ENCODE measurements around the gene CCN5.

The CCN5 gene

DNA sequence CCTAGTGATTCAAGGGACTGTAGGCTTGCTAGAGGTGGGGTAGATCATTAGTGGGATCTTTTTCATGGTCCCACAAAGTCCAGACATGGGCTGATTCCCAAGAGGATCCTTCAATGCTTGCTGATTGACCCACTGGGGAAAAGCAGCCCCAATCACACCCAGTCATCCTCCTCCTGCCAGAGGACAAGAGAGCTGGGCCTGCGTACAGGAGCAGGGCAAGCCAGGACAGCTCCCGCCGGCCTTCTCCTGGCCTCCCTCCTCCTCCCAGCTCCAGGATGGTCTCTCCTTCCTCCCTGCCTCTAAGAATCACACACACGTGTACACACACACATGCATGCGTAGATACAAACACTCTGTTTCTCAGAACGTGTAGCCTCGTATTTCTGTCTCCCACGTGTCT lies 57.5 kb downstream of the CCN5 start:
- DNase-seq (ENCODE audit: low read depth in 1 of 2, low spot score in 1 of 2): no peak
- TF ChIP-seq GABPA (IDR thresholded peaks at IDR 0.05; ENCODE audit: low read depth) (no peak), POLR2AphosphoS5 (IDR thresholded peaks at IDR 0.05; ENCODE audit: low read depth) (no peak)
- TF ChIP-seq, protein P1, sequence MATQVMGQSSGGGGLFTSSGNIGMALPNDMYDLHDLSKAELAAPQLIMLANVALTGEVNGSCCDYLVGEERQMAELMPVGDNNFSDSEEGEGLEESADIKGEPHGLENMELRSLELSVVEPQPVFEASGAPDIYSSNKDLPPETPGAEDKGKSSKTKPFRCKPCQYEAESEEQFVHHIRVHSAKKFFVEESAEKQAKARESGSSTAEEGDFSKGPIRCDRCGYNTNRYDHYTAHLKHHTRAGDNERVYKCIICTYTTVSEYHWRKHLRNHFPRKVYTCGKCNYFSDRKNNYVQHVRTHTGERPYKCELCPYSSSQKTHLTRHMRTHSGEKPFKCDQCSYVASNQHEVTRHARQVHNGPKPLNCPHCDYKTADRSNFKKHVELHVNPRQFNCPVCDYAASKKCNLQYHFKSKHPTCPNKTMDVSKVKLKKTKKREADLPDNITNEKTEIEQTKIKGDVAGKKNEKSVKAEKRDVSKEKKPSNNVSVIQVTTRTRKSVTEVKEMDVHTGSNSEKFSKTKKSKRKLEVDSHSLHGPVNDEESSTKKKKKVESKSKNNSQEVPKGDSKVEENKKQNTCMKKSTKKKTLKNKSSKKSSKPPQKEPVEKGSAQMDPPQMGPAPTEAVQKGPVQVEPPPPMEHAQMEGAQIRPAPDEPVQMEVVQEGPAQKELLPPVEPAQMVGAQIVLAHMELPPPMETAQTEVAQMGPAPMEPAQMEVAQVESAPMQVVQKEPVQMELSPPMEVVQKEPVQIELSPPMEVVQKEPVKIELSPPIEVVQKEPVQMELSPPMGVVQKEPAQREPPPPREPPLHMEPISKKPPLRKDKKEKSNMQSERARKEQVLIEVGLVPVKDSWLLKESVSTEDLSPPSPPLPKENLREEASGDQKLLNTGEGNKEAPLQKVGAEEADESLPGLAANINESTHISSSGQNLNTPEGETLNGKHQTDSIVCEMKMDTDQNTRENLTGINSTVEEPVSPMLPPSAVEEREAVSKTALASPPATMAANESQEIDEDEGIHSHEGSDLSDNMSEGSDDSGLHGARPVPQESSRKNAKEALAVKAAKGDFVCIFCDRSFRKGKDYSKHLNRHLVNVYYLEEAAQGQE (IDR thresholded peaks at IDR 0.05; ENCODE audit: insufficient replicate concordance, low read depth): no peak
- TF ChIP-seq, protein P2, sequence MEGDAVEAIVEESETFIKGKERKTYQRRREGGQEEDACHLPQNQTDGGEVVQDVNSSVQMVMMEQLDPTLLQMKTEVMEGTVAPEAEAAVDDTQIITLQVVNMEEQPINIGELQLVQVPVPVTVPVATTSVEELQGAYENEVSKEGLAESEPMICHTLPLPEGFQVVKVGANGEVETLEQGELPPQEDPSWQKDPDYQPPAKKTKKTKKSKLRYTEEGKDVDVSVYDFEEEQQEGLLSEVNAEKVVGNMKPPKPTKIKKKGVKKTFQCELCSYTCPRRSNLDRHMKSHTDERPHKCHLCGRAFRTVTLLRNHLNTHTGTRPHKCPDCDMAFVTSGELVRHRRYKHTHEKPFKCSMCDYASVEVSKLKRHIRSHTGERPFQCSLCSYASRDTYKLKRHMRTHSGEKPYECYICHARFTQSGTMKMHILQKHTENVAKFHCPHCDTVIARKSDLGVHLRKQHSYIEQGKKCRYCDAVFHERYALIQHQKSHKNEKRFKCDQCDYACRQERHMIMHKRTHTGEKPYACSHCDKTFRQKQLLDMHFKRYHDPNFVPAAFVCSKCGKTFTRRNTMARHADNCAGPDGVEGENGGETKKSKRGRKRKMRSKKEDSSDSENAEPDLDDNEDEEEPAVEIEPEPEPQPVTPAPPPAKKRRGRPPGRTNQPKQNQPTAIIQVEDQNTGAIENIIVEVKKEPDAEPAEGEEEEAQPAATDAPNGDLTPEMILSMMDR (IDR thresholded peaks at IDR 0.05; ENCODE audit: insufficient read depth, low read length): no peak
- no peak overlapping the region for H3K4me3 ChIP-seq (replicated peaks; ENCODE audit: insufficient read depth, low read length)
- H3K27me3 ChIP-seq (ENCODE audit: insufficient read depth, poor library complexity, severe bottlenecking): peaks cover 4% of the 10 kb centered on the region
- H3K27ac ChIP-seq (replicated peaks): no peak overlapping the region

DNA sequence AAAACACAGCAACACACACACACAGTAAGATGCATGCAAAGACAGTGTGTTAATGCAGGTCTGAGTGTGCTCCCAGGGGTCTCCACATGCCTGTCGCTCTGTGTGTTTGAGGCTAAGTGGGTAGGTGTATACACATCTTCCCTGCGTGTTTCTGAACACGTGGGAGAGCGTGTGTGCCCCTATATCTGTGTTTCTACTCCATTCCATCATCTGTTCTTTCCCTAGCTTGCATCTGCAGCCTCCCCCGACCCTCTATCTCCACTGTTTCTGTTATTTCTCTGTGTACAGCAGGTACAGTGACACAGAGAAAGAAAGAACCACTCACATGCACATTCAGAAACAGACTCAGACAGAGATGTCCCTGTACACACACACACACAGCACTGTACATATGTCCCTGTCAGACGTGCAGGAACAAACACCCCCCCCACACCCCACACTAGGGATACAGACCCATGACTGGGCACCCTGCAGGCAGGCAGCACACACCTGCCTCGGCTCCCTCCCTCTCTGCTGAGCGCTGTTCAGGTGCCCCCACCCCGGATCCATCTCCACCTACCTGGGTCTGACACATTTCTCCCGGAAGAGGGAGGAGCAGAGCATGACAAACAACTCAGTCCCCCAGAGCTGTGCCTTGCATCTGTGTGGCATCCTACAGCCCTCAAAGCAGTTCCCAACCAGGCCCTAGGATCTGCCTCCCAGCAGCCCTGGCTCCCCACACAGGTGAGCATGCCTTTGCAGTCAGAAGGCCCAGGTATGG lies 58.1 kb downstream of the CCN5 start:
- no peak overlapping the region for H3K27ac ChIP-seq (replicated peaks)
- TF ChIP-seq, protein P2 (IDR thresholded peaks at IDR 0.05; ENCODE audit: insufficient read depth, low read length): no peak
- TF ChIP-seq GABPA (IDR thresholded peaks at IDR 0.05; ENCODE audit: low read depth) (no peak), POLR2AphosphoS5 (IDR thresholded peaks at IDR 0.05; ENCODE audit: low read depth) (no peak), SPI1 (IDR thresholded peaks at IDR 0.05; ENCODE audit: borderline replicate concordance, low read depth) (no peak)
- TF ChIP-seq, protein P1 (IDR thresholded peaks at IDR 0.05; ENCODE audit: insufficient replicate concordance, low read depth): no peak
- no peak for DNase-seq (ENCODE audit: low read depth in 1 of 2, low spot score in 1 of 2)
- H3K4me3 ChIP-seq (replicated peaks; ENCODE audit: insufficient read depth, low read length): no peak overlapping the region
- peaks cover 4% of the 10 kb centered on the region for H3K27me3 ChIP-seq (ENCODE audit: insufficient read depth, poor library complexity, severe bottlenecking)

DNA sequence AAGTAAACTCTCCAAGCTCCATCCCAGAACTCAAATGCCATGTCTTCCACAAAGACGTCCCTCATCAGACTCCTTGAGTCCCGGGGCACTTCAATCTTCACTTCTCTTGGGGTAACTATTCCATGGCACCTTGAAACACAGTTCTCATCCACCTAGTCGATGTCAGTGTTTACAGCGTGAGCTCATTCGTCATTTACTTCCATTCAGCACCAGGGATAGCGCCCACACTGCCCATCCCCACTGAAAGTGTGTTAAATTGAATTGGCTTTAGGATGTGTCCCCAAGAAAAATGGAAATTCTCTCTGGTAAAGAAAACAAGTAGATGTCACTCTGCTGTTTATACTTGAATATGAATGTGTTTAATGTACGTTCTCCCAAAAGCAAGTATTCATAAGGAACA lies 61.8 kb downstream of the CCN5 start:
- no peak for TF ChIP-seq SPI1 (IDR thresholded peaks at IDR 0.05; ENCODE audit: borderline replicate concordance, low read depth)
- TF ChIP-seq, protein P2 (IDR thresholded peaks at IDR 0.05; ENCODE audit: insufficient read depth, low read length): no peak
- TF ChIP-seq, protein P1 (IDR thresholded peaks at IDR 0.05; ENCODE audit: insufficient replicate concordance, low read depth): peak; percentile 97
- no peak for TF ChIP-seq GABPA (IDR thresholded peaks at IDR 0.05; ENCODE audit: low read depth)
- Histone ChIP-seq H3K4me3 (replicated peaks; ENCODE audit: insufficient read depth, low read length) (no peak overlapping the region), H3K27me3 (ENCODE audit: insufficient read depth, poor library complexity, severe bottlenecking) (no peaks in the 10 kb centered on the region), H3K27ac (replicated peaks) (no peak overlapping the region)
- no peak for DNase-seq (ENCODE audit: low read depth in 1 of 2, low spot score in 1 of 2)

Measured in HL-60 (cell line).